H1 (cell line): ENCODE measurements around the gene ARL8A. TPM values are rescaled to one million over a fixed set of nuclear protein-coding genes. Genes with fewer than 3 reads are reported as not detected.

Experiments
- CTCF ChIA-PET: fragments of 300-600 bp; sonication (Branson Sonifier 250); formaldehyde crosslinking; loops from one replicate; lab custom pipeline; 2021; ENCODE audit not compliant: partially characterized antibody; lab: Charles Lee
- POLR2A ChIA-PET: fragments of 300-600 bp; sonication (Branson Sonifier 250); formaldehyde crosslinking; loops from one replicate; lab custom pipeline; 2021; ENCODE audit warnings: inconsistent platforms; ENCODE audit not compliant: partially characterized antibody; lab: Charles Lee
- DNase-seq, 2 experiments: peaks; one replicate each; pipeline versions ENCODE4 v3.0.0 to v3.0.0-alpha.2; 2010 to 2022; ENCODE audit warnings: low spot score in 2 of 2, low read depth in 1 of 2, mixed read lengths in 1 of 2
- FAIRE-seq: peaks from 2 replicates; lab custom pipeline; 2011; peaks lifted over from hg19 to GRCh38; lab: Jason Lieb, UNC
- H2AFZ ChIP-seq: 2 replicates; pipeline ENCODE4 v1.8.1; 2012; ENCODE audit warnings: low read length, inconsistent platforms
- H2AK5ac ChIP-seq: 2 replicates; pipeline ENCODE4 v1.6.1; 2013; ENCODE audit warnings: low read depth, low read length
- H2BK120ac ChIP-seq: replicated peaks from 2 replicates; pipeline ENCODE3; 2013; ENCODE audit warnings: low read depth, low read length, inconsistent platforms
- H2BK12ac ChIP-seq: 2 replicates; pipeline ENCODE4 v1.6.1; 2013; ENCODE audit warnings: low read depth, low read length
- H2BK15ac ChIP-seq: 2 replicates; pipeline ENCODE4 v1.6.1; 2013; ENCODE audit warnings: low read length
- H2BK20ac ChIP-seq: 2 replicates; pipeline ENCODE4 v1.6.1; 2013; ENCODE audit warnings: low read length
- H2BK5ac ChIP-seq: 2 replicates; pipeline ENCODE4 v1.6.1; 2013; ENCODE audit warnings: low read depth, low read length
- H3K14ac ChIP-seq: 2 replicates; pipeline ENCODE4 v1.6.1; 2013; ENCODE audit warnings: inconsistent platforms; ENCODE audit not compliant: insufficient read length
- H3K18ac ChIP-seq: 2 replicates; pipeline ENCODE4 v1.6.1; 2013; ENCODE audit warnings: low read length; ENCODE audit errors: extremely low read depth
- H3K23ac ChIP-seq: 2 replicates; pipeline ENCODE4 v1.6.1; 2013; ENCODE audit warnings: inconsistent platforms; ENCODE audit not compliant: insufficient read length
- H3K23me2 ChIP-seq: 2 replicates; pipeline ENCODE4 v1.6.1; 2013; ENCODE audit warnings: low read depth, low read length
- H3K27ac ChIP-seq: 2 replicates; pipeline ENCODE4 v1.6.1; 2011; ENCODE audit warnings: low read depth, low read length, inconsistent platforms
- H3K27me3 ChIP-seq, 4 experiments: replicated peaks in 1 of 4; 1 replicate in 1 of 4; 2 replicates in 3 of 4; pipeline versions ENCODE4 v1.6.1 to v1.8.1; 2011 to 2013; ENCODE audit warnings: low read length in 3 of 4, mild to moderate bottlenecking in 3 of 4, inconsistent platforms in 2 of 4, mixed read lengths in 2 of 4, moderate library complexity in 1 of 4; ENCODE audit not compliant: control insufficient read depth in 3 of 4, insufficient read depth in 3 of 4; ENCODE audit errors: extremely low read depth in 1 of 4
- H3K36me3 ChIP-seq, 4 experiments: 2 replicates each; pipeline versions ENCODE4 v1.6.1 to v1.8.1; 2011 to 2013; ENCODE audit warnings: mild to moderate bottlenecking in 4 of 4, low read length in 3 of 4, moderate library complexity in 2 of 4, control low read depth in 1 of 4, inconsistent platforms in 1 of 4; ENCODE audit not compliant: insufficient read depth in 4 of 4, control insufficient read depth in 2 of 4
- H3K4ac ChIP-seq: replicated peaks from 2 replicates; pipeline ENCODE3; 2013; ENCODE audit warnings: low read length, low read depth, mixed read lengths, inconsistent platforms; ENCODE audit not compliant: insufficient read length
- H3K4me1 ChIP-seq, 4 experiments: replicated peaks in 1 of 4; 1 replicate in 1 of 4; 2 replicates in 3 of 4; pipeline versions ENCODE4 v1.6.1 to v1.8.1; 2011 to 2013; ENCODE audit warnings: low read length in 3 of 4, inconsistent platforms in 2 of 4, mixed read lengths in 1 of 4; ENCODE audit not compliant: insufficient read depth in 4 of 4, control insufficient read depth in 3 of 4
- H3K4me2 ChIP-seq, 2 experiments: 2 replicates each; pipeline versions ENCODE4 v1.6.1 to v1.8.1; 2011 to 2013; ENCODE audit warnings: low read depth in 2 of 2, low read length in 2 of 2, control low read depth in 1 of 2, inconsistent platforms in 1 of 2, mild to moderate bottlenecking in 1 of 2; ENCODE audit not compliant: insufficient read depth in 1 of 2
- H3K4me3 ChIP-seq, 4 experiments: fragments of 200-600, 300-600 bp in 1 of 4; sonication (generic), shearing (Covaris generic), sonication (Bioruptor Twin) in 1 of 4; 2 replicates each; pipeline versions ENCODE4 v1.5.1 to v1.8.1; 2011 to 2016; ENCODE audit warnings: low read length in 4 of 4, low read depth in 3 of 4, control low read depth in 2 of 4, inconsistent platforms in 2 of 4, mild to moderate bottlenecking in 2 of 4, mixed read lengths in 1 of 4, moderate library complexity in 1 of 4; ENCODE audit not compliant: insufficient read depth in 2 of 4; ENCODE audit errors: extremely low read depth in 1 of 4
- H3K56ac ChIP-seq: replicated peaks from 2 replicates; pipeline ENCODE3; 2013; ENCODE audit warnings: low read depth, mild to moderate bottlenecking, mixed read lengths, low read length, inconsistent platforms; ENCODE audit not compliant: insufficient read length
- H3K79me1 ChIP-seq: 2 replicates; pipeline ENCODE4 v1.6.1; 2013; ENCODE audit warnings: low read depth, low read length, control low read depth
- H3K79me2 ChIP-seq, 2 experiments: 2 replicates each; pipeline versions ENCODE4 v1.6.1 to v1.8.1; 2012 to 2013; ENCODE audit warnings: low read length in 2 of 2, mild to moderate bottlenecking in 2 of 2, inconsistent platforms in 1 of 2; ENCODE audit not compliant: insufficient read depth in 2 of 2, control insufficient read depth in 1 of 2
- H3K9ac ChIP-seq, 4 experiments: replicated peaks in 1 of 4; 1 replicate in 1 of 4; 2 replicates in 3 of 4; pipeline versions ENCODE4 v1.6.1 to v1.8.1; 2011 to 2013; ENCODE audit warnings: low read depth in 3 of 4, low read length in 3 of 4, control low read depth in 2 of 4, mild to moderate bottlenecking in 2 of 4, moderate library complexity in 2 of 4, inconsistent platforms in 1 of 4; ENCODE audit errors: extremely low read depth in 1 of 4
- H3K9me3 ChIP-seq, 2 experiments: 2 replicates each; pipeline versions ENCODE4 v1.6.1 to v1.8.1; 2012 to 2013; ENCODE audit warnings: mild to moderate bottlenecking in 2 of 2, moderate library complexity in 2 of 2, control low read depth in 1 of 2, inconsistent platforms in 1 of 2, low read depth in 1 of 2, low read length in 1 of 2, mixed read lengths in 1 of 2; ENCODE audit not compliant: insufficient read depth in 2 of 2
- H4K20me1 ChIP-seq, 2 experiments: replicated peaks in 1 of 2; 2 replicates each; pipeline versions ENCODE3 to v1.8.1; 2011 to 2013; ENCODE audit warnings: inconsistent platforms in 2 of 2, low read length in 2 of 2, mild to moderate bottlenecking in 1 of 2; ENCODE audit not compliant: insufficient read depth in 2 of 2, control insufficient read depth in 1 of 2
- H4K5ac ChIP-seq: 2 replicates; pipeline ENCODE4 v1.6.1; 2013; ENCODE audit warnings: low read length, low read depth, mixed read lengths, inconsistent platforms; ENCODE audit not compliant: insufficient read length
- H4K8ac ChIP-seq: 2 replicates; pipeline ENCODE4 v1.8.0; 2013; ENCODE audit warnings: mild to moderate bottlenecking, moderate library complexity, low read length, inconsistent platforms; ENCODE audit not compliant: insufficient read depth; ENCODE audit errors: extremely low read depth
- H4K91ac ChIP-seq: replicated peaks from 2 replicates; pipeline ENCODE3; 2013; ENCODE audit warnings: low read length, mixed read lengths, inconsistent platforms; ENCODE audit not compliant: insufficient read length
- JUN ChIP-seq: IDR thresholded peaks from 2 replicates; pipeline ENCODE4 v1.6.1; 2011; ENCODE audit warnings: low read depth, mild to moderate bottlenecking, improper control_type of control experiment, low read length
- RXRA ChIP-seq: IDR thresholded peaks from 2 replicates; pipeline ENCODE4 v1.6.1; 2011; ENCODE audit warnings: low read depth, mild to moderate bottlenecking, low read length, moderate library complexity; ENCODE audit not compliant: insufficient read depth
- WGBS, 2 experiments: shearing (Covaris generic) in 1 of 2; methylation state at CpG; one replicate each; pipeline versions ENCODE4 v1.1.6 to v1.1.7; 2013 to 2015; ENCODE audit warnings: low lambda C conversion rate in 2 of 2, mixed read lengths in 2 of 2, inconsistent platforms in 1 of 2, low coverage in 1 of 2, missing lambda C conversion rate in 1 of 2; ENCODE audit not compliant: insufficient replicate concordance in 2 of 2, insufficient coverage in 1 of 2, insufficient read length in 1 of 2; ENCODE audit errors: extremely low coverage in 1 of 2, missing lambda C conversion rate in 1 of 2; 5-methylcytosine and 5-hydroxymethylcytosine counted together
- polyA plus RNA-seq, 7 experiments: library from polyadenylated mRNA; depleted of rRNA in 3 of 7; stranded (reverse) in 5 of 7; unstranded in 2 of 7; fragments of >200 nt in 5 of 7; fragments of 200-250 nt in 2 of 7; gene quantifications; 1 replicate in 5 of 7; 2 replicates in 1 of 7; 4 replicates in 1 of 7; pipeline versions ENCODE4 v1.2.1 to v1.2.3, GENCODE V29; 2011 to 2013; ENCODE audit warnings: missing spikeins in 2 of 7, mixed read lengths in 2 of 7
- total RNA-seq: library from RNA; stranded (reverse); fragmentation: NEBNext Ultra II Directional; extraction: Animal tissue kit (Norgen Biotek cat#: 25700); gene quantifications from 2 replicates; pipeline ENCODE4 v1.2.1, GENCODE V29; 2021

ARL8A gene
- total and polyA plus RNA-seq, 2 of the 8 experiments (the other 6 are each of a cell fraction or from before 2014, with no cell fraction given) = 40.3 to 58.7 TPM

GRCh38 chr1:202129453-202130296 lies 14.9 kb downstream of the ARL8A start:
- H3K9me3 ChIP-seq = no peaks in the 10 kb centered on the region
- H3K27me3 ChIP-seq = no peaks in the 10 kb centered on the region; a peak in 1 of 7 replicates
- H4K5ac ChIP-seq = no peak overlapping the region
- H4K20me1 ChIP-seq = peaks cover 0 to 2% of the 10 kb centered on the region in 2 experiments
- no peaks in the 10 kb centered on the region for H3K79me2 ChIP-seq
- H2AK5ac ChIP-seq = no peak overlapping the region
- H3K23ac ChIP-seq = no peak overlapping the region
- CTCF ChIA-PET = interaction anchor here (0.8 to 29.2 kb wide), 5 partner anchors 7 to 234 kb away, joined by 3 to 1014 read pairs (median 21); partner anchors contain the start of genes ELF3 and GPR37L1
- no peak overlapping the region for H4K8ac ChIP-seq
- H3K18ac ChIP-seq = no peak overlapping the region
- no peaks in the 10 kb centered on the region for H3K23me2 ChIP-seq
- no peak overlapping the region for H2BK5ac ChIP-seq
- H3K4me3 ChIP-seq = no peak overlapping the region
- no peak overlapping the region for H3K27ac ChIP-seq
- H2BK12ac ChIP-seq = no peak overlapping the region
- no peak overlapping the region for H3K4me2 ChIP-seq
- H3K4ac ChIP-seq = no peak overlapping the region
- H2BK120ac ChIP-seq = no peak overlapping the region
- H2BK15ac ChIP-seq = no peak overlapping the region
- no peak overlapping the region for H3K14ac ChIP-seq
- peaks cover 0 to 9% (median 4%) of the 10 kb centered on the region in 4 experiments; a peak in 3 of 7 replicates for H3K4me1 ChIP-seq
- no peak overlapping the region for H3K56ac ChIP-seq
- H2BK20ac ChIP-seq = no peak overlapping the region
- no peak overlapping the region for H3K9ac ChIP-seq
- H3K79me1 ChIP-seq = no peaks in the 10 kb centered on the region
- H3K36me3 ChIP-seq = peaks cover 3 to 21% (median 9%) of the 10 kb centered on the region in 4 experiments; a peak in 4 of 8 replicates
- DNase-seq (no peak), FAIRE-seq (no peak)
- 85% methylated on average over 7 of the region's 8 CpGs; no CpG with 5 or more reads in 1 of the 2 experiments for WGBS, 2 experiments
- H2AFZ ChIP-seq = no peak overlapping the region
- POLR2A ChIA-PET = interaction anchor here (0.9 to 1.6 kb wide), 6 partner anchors 10 to 130 kb away, joined by 3 to 6 read pairs (median 4); partner anchors contain the start of gene ELF3
- no peak overlapping the region for H4K91ac ChIP-seq
- TF ChIP-seq RXRA (no peak), JUN (no peak)
